GM18909 (cell line): Measurements from ENCODE around the gene UST.
"Not testable (repeated sequence)": the region's sequence is repeated elsewhere in the genome, so short reads cannot be mapped to it uniquely, and the experiment has no call there.

Source experiments
- ATAC-seq: cut with Tn5 transposase; IDR thresholded peaks from one replicate; pipeline ENCODE4 v1.9.1; 2021; ENCODE audit warnings: mild to moderate bottlenecking; ENCODE audit not compliant: unreplicated experiment, poor library complexity

UST gene

DNA sequence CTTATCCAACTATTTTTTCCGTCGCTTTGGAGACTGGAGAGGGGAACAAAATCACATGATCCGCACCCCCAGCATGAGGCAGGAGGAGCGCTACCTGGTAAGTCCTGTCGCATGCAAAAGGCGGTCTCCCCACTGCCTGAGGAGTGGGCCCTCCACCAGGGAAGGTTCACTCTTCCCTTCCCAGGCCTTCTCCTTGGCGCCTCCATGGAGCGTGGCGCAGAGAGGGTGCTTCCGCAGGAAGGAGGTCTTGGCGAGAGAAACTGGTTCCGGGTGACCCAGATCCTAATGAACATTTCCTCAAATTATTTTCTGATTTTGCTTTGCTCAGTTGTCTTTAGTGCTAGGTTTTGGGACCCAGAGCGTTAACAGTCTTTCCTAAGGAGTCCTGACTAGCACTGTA lies 217.6 kb downstream of the UST start:
- no peak for ATAC-seq

DNA sequence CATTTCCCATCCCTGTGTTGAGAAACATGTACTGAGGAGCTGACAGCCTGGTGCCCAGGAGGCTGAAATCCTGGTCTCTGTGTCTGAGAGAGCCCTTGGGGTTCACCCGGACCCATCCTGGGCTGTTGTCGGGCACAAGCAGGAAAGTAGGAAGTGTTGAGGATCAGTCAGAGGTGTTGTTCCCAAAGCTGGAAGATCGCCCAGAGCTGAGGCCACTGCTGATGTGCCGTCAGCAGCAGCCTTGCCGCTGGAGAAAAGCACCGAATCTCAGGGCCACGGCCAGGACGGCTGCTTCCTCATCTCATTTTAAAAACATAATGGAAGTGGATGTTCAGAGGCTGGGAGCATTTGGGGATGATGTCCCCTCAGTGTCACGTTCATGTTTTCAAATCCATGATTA lies 218.5 kb downstream of the UST start:
- ATAC-seq, result no peak

DNA sequence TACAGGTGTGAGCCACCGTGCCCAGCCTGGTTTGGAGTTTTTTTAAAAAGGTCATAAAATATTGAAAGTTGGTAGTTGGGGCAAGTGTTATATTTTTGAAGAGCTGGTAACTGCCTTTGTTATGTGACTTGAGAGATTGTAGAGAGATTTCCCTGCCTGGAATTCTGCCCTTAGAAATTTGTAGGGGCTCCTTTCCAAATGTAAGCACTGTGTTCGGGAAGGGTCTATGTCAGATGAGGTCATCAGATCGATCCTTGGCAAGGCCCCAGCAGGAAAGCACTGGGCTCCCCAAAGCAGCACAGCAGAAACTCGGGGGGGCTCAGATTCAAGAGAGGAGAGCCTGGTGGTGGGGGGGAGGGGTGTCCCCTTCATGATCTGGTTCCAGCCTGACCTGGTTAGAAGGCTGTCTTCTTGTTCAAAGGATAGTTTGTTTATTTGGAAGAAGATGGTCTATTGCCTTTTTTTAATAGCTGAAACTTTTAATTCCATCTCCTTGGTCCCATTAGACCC lies 220.2 kb downstream of the UST start:
- ATAC-seq, result no peak

DNA sequence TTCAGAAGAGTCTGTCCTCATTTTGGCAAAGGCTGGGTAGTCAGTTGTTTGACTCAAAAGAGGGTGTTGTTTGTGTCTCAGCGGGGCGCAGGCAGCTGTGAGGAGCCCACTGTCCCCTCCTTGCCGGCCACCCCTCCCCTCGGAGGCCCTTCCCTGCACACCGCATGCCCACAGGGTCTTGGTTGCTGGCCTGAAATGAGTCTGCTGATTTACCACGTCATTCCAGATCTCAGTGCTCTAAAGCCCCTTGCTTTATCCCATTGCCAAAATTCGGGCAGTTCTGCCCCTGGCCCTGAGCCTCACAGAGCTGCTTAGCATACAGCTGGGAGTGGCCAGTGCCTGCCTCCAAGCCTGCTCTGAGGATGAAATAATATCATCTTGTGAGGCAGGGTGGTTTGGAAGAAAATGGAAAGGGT lies 220.7 kb downstream of the UST start:
- ATAC-seq, result no peak

DNA sequence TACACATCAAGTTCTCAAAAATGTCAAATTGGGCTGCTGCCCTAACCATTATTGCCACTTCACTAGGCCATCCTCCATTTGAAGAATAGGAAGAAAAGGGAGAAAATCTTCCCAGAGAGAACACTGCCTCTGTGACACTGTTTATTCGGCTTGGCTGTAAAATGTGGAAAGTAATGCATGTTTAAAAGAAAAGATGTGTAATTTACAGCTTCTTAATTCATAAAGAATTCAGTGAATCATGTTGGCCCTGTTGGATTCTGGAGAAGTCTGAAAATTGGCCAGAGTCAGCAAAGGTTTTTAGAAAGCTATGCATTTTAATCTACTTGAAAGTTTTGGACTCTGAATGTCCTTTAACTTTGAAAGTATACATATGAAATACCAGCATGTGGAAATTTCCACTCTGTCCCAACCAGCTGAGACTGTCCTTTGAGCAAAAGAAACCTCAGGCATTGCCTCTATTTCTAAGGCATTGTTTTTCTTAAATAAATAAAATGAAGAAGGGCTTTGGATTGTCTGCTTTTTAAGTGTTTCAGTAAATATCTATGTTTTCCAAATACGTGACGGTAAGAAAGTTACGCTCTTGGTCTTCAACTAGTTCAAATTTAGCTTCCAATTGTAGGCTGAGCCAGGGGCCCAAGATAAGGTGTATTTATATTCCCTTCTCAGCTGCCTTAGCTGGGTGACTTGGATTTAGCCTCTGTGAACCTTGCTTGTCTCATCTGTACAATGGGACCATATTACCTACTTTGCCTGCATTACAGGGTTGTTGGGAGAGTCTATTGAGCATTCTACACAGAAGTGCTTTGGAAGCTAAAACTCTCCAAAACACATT lies 222.2 kb downstream of the UST start:
- ATAC-seq, result no peak

DNA sequence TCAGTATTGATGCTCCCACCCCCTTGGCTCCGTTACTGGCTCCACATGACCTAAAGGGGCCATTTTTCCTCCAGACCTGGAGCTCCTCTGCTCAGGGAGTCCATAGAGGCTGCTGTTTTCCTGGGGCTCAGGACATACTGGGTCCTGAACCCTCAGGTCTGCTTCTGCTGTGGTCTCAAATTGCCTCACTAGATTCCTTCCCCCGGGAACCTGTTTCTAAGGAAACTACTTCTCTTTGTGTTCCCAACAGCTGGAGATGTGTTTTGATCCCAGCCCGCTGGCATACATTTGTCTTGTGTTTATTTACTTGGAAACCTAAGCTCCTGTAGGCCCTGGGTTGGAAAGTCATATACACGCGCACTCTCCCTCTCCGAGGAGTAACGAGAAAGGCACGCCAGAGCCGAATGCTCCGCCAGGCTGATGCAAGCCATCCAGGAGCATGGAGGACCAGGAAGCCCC lies 222.8 kb downstream of the UST start:
- no peak for ATAC-seq

DNA sequence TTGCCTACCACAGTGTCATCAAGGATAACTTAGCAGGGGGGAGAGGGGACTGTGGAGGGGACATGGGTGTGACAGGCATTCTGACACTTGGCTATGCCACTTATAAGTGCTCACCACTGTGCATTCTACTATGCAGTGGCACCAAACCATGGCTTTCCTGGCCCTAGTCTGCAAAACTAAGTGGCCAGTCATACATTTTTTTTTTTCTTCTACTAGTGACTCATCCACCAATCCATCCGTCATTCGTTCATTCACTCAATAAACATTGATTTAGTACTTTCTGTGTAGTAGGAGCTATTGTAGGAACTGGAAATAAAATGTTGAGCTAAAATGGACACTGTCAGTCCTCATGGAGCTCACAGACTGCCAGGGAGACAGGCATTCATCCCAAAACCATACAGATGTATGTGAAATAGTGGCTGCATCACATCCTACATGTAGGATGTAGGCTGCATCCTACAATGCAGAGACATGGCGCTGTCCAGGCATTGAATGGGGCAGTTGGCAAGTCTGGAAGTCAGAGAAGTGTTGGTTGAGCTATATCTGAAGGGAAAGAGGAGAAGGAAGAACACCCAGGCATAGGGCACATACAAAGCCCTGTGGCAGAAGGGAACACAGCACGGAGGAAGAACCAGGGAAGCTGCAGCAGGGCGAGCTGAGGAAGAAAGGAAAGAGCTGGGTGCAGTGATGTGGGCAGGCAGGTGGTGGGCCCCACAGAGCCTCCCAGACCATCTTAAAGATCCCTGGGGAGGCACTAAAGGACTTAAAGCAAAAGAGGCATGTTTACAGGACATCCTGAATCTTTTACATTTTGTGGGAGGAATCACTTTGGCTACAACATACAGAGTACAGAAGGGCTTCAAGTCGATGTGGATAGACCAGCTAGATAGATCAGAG lies 224.4 kb downstream of the UST start:
- no peak for ATAC-seq

DNA sequence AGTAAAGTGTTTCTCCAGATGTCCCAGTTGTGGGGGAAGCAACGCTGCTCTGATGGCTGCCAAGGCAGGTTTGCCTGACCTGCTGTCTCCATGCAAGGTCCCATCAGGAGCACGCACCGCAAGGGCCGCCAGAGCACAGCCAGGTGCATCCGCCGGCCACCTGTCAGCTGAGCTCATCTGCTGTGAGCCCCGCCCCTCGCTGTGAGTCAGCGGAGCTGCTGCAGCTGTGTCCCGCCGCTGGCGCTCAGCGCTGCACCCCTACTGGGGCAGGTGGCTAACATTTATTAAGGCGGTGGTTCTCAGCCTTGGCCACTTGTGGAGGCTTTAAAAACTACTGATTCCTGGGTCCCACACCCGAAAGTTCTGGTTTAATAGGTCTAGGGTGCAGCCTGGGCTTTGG lies 225.7 kb downstream of the UST start:
- peak; percentile 68 for ATAC-seq

DNA sequence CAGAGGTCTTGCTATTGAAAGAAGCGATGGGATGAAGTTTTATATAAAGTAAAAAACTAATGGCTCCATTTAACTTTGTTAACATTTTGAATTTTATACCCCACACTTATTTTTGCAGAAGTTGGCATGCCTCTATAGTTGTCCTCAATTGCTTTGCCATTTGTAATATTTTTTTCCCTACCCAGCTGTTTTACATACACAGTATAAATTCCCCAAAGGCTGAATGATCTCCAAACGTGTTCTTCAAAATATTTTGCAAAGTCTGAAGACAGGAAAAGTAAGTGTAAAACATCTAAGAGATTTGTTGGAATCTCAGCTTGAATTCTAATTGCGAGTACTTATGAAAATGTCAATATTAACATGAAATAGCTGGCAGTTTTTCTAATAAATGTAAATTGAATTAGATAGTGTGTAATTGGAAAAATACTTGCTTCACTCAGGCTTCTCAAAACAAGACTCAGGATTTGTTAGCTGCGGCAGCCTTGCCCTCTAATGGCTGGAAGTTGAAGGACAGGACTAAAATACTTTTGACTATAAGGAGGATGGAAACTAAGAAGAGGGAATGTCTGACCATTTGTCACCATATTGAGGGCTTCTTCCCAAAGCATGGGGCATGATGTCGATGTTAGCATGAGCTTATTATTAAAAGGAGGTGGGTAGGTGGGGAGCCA lies 226.8 kb downstream of the UST start:
- no peak for ATAC-seq

DNA sequence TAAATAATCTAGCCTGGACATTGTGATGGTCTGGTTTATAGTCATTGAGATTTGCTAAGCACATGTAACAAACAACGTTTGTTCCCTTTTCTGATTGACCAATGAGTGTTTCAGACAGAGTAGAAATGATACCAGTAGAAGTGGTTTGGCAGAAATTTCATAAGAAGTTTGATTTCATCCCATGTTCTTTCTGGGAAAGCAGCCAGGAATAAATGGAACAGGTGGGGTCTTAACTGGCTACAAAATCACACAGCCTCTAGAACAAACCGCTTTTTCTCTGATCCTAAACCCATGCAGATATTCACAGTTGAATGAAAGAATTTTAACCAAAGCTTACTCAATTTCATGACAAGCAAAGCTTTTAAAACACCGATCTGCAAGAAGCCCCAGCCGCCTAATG lies 227.5 kb downstream of the UST start:
- no peak for ATAC-seq

DNA sequence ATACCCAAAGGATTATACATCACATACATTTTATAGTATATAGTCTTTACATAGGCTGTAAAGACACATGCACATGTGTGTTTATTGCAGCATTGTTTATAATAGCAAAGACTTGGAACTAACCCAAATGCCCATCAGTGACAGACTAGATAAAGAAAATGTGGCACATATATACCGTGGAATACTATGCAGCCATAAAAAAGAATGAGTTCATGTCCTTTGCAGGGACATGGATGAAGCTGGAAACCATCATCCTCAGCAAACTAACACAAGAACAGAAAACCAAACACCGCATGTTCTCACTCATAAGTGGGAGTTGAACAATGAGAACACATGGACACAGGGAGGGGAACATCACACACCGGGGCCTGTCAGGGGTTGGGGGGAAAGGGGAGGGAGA lies 231.5 kb downstream of the UST start:
- ATAC-seq, result not testable (repeated sequence)

DNA sequence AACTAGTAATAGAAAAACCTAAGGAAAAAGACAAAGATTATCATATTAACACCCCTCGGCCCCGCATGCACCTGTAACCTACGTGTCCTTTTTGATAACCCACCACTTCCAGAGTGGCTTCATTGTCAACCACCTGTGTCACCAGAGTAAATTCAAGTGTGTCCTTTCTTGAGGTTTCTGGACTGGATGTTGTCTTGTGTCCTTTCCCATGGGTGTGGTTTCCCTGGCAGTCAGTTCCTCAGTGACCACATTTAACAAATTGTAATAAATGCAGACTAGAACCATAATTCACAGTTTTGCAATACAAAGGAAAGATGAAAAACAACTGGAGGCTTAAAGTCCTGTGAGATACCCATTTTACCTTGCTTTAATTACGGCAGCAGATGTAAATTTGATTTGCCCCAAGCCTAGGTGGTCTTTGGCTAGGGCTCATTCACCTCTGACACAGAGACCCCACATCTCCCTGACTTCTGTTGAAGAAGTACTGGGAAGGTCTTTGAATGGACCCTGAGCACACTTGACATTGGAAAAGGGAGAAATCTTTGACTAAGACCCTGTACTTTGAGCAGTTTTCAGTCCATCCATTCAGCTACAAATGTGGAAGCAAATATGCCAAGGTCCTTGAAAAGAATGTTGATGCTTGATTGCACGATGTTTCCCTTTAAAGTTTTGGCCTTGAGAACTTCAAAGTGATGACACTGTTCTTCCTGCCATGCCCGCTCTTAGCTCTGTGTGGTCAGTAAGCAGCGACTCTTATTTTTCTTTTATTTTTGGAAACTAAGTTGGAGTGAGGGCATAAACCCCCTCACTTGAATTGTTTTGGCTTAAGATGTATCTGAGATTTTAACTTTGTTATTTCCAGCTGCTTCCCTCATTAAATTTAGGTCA lies 232.4 kb downstream of the UST start:
- no peak for ATAC-seq

DNA sequence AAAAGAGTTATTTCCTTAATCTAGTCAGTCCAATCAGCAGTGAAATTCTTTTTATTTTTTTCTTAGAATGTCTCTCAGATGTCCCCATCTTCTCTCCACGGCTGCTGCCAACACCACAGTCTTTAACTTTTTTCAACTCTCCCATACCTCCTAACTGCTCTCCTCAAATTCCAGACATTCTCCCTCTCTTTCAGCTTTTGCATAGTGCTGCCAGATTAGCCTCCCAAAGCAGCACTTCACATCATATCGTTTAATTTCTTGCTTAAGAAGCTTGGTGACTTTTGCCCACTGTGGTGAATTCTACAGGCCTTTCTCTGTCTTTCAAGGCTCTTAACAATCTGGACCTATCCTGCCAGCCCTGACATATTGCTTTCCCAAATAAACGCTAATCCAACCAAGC lies 233.4 kb downstream of the UST start:
- no peak for ATAC-seq

DNA sequence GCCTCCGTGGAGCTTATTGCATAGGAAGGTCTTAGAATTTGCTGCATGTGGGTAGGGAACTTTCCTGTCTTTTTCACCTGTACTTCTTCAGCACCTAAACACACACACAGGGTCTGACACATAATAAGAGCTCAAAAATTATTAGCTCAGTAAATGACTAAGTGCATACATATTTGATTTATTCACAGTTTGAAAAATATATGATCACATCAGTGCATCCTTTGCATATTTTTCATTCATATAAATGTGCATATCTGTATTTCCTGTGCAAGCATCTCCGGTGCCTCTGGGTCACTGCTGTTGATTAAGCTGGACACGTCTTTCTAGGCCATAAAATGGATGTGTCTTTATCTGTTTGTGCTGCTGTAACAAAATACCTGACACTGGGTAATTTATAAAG lies 234.7 kb downstream of the UST start:
- ATAC-seq, result no peak

DNA sequence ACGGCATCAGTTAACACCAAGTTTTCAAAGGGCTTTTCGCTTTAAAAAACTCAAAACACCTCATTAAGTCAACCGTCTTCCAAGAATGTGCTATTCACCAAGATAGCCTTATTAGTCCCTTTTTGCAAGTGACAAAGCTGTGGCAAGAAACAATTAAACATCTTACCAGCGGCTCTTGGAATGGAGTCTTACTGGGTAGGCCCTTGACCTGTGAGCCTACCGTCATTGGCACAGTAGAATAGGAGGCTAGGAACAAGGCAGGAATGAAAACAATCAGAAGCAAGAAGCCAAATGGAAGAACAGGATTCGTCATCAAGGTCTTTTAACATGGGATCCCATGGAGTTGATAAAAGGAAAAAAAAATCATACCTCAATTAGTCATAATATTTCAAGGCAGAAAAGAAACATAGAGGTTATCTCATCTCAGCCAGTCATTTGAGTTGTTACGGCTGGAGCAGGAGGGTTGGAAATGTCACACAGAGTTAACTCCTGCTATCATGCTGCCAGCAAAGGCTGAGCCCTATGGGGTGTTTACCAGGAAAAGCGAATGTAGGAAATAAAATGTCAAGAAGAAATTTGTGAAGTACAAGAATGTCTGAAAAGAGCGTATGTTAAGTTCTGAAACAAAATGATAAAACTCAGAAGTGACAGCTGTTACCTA lies 236.4 kb downstream of the UST start:
- no peak for ATAC-seq

DNA sequence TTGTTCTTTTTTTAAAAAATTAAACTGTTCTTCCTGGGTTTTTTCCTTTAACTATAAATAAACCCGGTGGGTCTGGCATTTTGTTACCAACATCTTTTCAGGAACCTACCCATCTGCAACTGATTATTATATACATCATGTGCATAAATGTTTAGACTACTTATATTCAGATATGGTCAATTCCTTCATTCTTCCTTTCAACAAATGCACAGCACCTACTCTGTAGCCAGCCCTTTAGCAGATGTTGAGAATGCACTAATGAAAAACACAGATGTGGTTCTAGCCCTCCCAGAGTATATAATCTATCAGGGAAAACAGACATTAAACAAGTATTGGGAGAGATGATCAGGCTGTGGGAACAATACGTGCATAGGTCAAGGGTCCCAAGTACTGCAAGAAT lies 237.1 kb downstream of the UST start:
- no peak for ATAC-seq

DNA sequence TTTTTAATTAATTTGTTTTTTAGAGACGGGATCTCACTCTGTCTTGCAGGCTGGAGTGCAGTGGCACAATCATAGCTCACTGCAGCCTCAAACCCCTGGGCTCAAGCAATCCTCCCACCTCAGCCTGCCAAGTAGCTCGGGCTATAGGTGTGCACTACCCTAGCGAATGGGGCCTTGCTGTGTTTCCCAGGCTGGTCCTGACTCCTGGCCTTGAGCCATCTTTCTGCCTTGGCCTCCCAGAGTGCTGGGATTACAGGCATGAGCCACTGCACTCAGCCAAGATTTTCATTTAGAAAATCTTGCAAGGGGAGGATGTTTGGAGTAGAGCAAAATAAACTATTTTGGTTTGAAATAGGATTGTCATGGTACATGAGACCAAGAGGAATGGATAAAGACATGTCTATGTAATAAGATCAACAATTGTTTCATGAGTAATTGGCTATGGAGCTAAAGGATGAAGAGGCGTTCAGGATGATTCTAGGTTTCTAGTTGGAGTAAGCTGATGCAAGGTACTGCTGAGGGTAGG lies 237.8 kb downstream of the UST start:
- ATAC-seq, result no peak

DNA sequence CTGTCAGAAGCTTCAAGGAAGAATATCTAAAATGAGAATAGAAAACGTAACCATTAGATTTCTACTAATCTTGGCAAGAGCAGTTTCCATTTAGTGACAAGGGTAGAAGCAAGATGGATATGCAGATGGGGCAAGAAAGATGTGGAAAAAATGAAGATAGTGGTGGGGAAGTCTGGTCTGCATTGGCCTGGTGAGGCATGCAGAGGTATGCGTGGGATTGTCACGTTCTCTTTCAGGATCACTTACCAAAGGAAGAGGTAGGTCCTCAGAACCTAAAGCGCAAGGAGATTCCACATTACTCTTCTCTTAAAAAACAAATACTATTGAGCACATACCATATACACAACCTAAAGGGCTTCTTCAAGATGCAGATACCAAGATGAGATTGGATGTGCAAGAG lies 238.7 kb downstream of the UST start:
- no peak for ATAC-seq

DNA sequence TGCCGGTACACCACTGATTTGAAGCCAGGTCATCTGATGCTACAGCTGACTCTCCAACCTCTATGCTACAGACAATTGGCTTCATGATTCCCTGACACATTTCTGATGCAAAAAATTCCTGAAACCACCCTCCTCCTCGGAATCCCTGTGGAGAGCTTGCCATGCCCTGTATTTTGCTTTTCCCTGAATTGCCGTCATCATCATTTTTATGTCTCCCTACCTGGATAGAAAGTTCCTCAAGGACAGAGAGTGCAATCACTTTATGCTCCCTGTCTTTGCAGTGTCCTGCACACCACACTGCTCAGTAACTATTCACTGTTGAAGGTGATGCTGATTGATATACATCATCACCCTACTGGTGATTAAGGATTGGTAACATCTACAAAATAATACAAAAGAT lies 239.8 kb downstream of the UST start:
- ATAC-seq, result no peak
